Activated CD4-positive, alpha-beta T cell treated with anti-CD3 and anti-CD28 coated beads, Interleukin-2, amount 50 U/mL, for 24 hours (primary cell): ENCODE measurements around the gene UFD1.
"Not testable (repeated sequence)": the region's sequence is repeated elsewhere in the genome, so short reads cannot be mapped to it uniquely, and the experiment has no call there.

Source experiments
- DNase-seq, 2 donors: peaks; one replicate each; pipeline ENCODE4 v3.0.0-alpha.2; 2020; ENCODE audit warnings: low read depth in 1 of 2, low spot score in 1 of 2

The UFD1 gene

GRCh38 chr22:19449422-19449767, 29.6 kb downstream of the UFD1 start:
- no peak for DNase-seq

DNA sequence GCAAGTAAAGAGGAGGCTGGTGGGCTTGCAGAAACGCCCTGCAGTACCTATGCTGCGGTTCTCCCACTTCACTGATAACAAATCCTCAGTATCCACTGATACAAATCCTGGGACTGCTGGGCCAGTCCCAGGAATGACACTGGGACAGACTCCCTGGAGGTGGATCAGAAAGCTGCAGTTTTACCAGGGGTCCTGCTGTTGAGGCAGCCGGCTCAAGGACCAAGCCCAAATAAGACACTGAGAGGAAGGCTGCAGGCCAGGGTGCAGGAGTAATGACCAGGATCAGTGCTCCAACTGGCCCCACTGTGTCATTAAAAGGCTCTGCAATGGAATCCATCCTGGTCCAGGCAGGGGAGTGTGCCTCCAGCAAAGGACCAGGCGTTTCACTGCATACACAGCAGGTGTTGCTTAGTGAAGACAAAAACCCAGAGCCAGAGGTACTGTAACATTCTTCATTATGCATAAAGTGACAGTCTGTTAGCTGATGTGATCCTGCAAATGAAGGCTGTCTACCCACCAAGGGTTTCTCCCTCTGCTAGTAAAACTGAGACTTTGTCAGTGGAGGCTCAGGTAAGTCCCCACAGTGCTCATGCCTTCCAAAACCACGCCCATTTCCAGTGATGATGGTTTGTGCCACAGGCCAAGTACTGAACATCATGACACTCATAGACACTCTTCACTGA, 30.1 kb downstream of the UFD1 start:
- peak in 1 of 2 donors; percentile 51 for DNase-seq

GRCh38 chr22:19448076-19448607, 30.9 kb downstream of the UFD1 start:
- DNase-seq, result no peak

GRCh38 chr22:19447330-19448075, 31.5 kb downstream of the UFD1 start, which contains the start of gene C22orf39:
Gene C22orf39 (minus strand): TSS chr22:19447711. CDS start chr22:19447688, 23 bp downstream.
- DNase-seq, result peak; percentile 75 to 85

- no peak for DNase-seq
Measured at GRCh38 chr22:19446603-19447329, 32.2 kb downstream of the UFD1 start.

DNA sequence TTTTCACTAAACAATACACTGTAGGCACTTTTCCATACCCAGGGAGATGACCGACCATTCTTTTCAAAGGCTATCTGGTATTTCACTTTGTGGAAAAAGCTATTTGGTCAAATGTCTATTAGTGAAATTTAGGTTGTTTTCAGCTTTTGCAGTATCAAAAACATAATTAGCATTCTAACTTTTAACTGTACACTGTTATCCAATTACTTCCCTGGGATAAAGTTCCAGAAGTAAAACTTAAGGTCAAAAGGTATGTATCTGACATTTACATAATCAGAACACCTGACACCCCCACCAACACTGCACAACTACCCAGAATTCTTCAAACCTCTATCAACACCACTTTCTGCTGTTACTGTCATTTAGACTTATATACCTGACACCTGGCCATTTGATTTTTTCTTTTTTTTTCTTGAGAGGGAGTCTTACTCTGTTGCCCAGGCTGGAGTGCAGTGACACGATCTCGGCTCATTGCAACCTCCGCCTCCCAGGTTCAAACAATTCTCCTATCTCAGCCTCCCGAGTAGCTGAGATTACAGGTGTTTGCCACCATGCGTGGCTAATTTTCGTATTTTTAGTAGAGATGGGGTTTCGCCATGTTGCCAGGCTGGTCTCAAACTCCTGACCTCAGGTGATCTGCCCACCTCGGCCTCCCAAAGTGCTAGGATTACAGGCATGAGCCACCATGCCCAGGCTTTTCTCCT, 33.6 kb downstream of the UFD1 start:
- DNase-seq, result not testable (repeated sequence)

DNA sequence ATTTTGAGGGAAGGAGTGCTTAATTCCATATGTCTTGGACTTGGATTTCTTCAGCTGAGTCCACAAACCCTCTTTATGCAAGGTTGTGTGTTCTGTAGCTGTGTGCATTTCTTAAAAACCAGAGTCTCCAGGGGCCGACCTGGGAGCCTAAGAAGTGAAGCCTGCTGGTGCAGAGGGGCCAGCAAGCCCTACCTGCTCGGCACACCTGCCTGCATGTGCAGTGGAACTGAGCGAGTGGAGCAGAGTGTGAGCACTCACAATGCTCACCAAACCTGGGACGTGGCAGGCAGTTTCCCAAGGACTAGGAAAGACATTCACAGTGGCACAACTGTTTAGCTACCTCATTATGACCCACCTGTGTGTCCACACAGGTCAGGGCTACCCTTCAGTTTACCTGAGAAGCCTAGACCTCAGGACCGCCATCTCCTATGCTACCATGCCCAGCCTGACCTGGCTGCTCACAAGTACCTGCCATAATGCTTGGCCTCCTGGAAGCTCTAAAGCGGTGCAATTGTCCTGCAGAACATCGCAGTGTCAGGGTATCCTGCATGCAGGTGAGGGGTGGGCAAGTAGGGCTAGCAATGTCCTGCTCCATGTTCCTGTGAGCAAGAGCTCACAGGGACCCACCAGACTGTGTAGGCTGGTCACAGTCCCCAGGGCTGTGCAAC, 35.3 kb downstream of the UFD1 start:
- DNase-seq, result no peak

- DNase-seq, result no peak
Measured at GRCh38 chr22:19442166-19442565, 36.8 kb downstream of the UFD1 start.

GRCh38 chr22:19440411-19441195, 38.4 kb downstream of the UFD1 start:
- no peak for DNase-seq

GRCh38 chr22:19438298-19438697, 40.7 kb downstream of the UFD1 start:
- no peak for DNase-seq

DNA sequence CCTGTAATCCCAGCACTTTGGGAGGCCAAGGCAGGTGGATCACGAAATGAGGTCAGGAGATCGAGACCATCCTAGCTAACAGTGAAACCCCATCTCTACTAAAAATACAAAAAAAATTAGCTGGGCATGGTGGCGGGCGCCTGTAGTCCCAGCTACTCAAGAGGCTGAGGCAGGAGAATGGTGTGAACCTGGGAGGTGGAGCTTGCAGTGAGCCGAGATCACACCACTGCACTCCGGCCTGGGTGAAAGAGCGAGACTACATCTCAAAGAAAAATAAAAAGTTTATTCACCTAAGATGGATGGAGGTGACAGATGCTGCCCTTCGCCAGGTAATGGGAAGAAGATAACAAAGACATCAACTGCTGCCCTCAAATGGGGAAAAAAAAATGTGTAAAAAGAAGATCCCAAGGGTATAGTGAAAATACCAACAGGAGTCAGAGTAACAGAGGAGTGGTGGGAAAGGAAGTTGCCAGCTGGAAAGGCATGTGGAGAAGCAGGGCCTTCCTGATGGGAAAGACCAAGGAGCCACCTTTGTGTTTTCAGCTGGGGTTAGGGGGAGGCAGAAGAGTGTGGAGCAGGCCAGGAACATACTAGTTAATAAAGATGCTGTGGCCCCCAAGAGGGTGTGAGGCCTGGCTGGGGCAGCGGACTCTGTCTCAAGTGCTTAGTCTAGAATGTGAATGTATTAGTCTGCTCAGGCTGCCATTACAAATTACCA, 42.4 kb downstream of the UFD1 start:
- DNase-seq, result not testable (repeated sequence)

GRCh38 chr22:19434829-19435580, 44.0 kb downstream of the UFD1 start:
- DNase-seq, result no peak

GRCh38 chr22:19434401-19434800, 44.6 kb downstream of the UFD1 start:
- DNase-seq, result no peak

DNA sequence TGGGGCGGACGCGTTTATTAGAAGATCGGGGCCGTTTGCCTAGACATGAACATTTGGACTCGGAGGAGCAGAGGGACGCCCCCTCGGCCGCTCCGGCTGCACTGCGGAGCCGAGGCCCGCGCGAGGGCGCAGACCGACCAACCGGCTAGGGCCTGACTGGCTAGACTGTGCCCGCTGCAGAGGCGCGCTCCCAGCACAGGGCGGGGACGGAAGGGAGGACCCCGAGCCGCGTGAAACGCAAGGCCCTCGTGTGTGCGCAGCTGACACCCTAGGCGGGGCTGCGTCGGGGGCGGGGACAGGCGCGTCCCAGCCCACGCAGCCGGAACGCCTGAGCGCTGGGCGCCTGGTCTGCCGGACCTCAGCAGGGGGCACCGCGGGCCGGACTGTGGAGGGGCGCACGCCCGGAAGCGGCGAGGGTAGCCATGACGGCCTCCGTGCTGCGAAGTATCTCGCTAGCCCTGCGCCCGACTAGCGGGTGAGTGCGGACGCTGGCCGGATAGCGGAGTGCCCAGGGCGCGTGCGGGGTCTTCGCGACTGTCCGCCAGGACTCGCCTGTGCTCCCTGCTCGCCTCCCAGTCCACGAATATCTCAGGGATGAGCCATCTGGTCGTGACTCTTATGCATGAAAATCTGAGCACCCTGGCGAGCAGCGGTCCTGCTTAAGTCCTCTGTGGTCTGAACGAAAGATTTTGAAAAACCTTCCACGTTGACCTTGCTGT, 46.7 kb downstream of the UFD1 start, which contains the start of gene MRPL40:
MRPL40 (plus strand) TSS at position 413 of the 719 bp plus-strand sequence; CDS start at position 423, 10 bp downstream.
- DNase-seq, result peak; percentile 77 to 87

DNA sequence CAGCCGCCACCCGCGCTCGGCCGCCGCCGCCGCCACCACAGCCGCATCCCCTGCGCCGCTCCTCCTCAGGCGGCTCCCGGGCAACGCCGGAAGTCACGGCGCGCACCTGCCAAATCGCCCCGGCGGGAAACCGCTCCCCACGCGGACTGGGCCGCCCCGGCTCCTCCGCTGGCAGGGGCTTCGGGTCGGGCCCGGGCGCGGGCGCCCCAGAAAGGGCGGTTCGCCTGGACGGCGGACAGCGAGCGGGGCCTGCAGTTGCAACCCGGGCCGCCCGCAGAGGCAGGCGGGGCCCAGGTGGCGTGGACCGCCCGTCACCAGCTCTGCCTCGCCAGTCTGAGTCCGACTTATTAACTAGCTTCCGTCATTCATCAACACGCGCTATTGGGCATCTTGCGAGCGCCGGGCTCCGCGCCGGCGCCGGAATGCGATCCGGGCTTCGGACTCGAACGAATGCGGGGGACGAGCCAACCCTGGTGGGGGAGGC, 47.3 kb downstream of the UFD1 start, which contains the start of gene HIRA:
HIRA (minus strand) TSS at position 85 of the 484 bp plus-strand sequence. CDS start 257 bp downstream, outside the sequence.
- DNase-seq, result peak; percentile 81 to 89

- DNase-seq, result no peak
Measured at GRCh38 chr22:19430890-19431541, 48.0 kb downstream of the UFD1 start.
